ENCODE results near the gene WSCD2. TPM values are rescaled to one million over a fixed set of nuclear protein-coding genes. Genes with fewer than 3 reads are reported as not detected.

WSCD2 gene
- total RNA-seq, 2 experiments from 2014 or later, result not detected

GRCh38 chr12:108236366-108236765 is 107.3 kb downstream of the WSCD2 start:
- POLR2A ChIA-PET, result no interaction called here
- H3K4me1 Mint-ChIP-seq, result no peaks in the 10 kb centered on the region
- H3K27me3 Mint-ChIP-seq, result peaks cover 11% of the 10 kb centered on the region
- DNase-seq (no peak), ATAC-seq (ENCODE audit: low read depth) (no peak)
- H3K4me3 Mint-ChIP-seq, result no peak overlapping the region
- no peaks in the 10 kb centered on the region for H3K9me3 Mint-ChIP-seq
- H3K36me3 Mint-ChIP-seq, result no peaks in the 10 kb centered on the region
- no peak overlapping the region for H3K27ac Mint-ChIP-seq

GRCh38 chr12:108237272-108237671 is 108.2 kb downstream of the WSCD2 start:
- H3K9me3 Mint-ChIP-seq, result no peaks in the 10 kb centered on the region
- H3K27me3 Mint-ChIP-seq, result peaks cover 8% of the 10 kb centered on the region
- POLR2A ChIA-PET, result no interaction called here
- no peaks in the 10 kb centered on the region for H3K4me1 Mint-ChIP-seq
- H3K36me3 Mint-ChIP-seq, result no peaks in the 10 kb centered on the region
- no peak for DNase-seq
- no peak for ATAC-seq (ENCODE audit: low read depth)
- H3K4me3 Mint-ChIP-seq, result no peak overlapping the region
- no peak overlapping the region for H3K27ac Mint-ChIP-seq

- POLR2A ChIA-PET, result no interaction called here
- Mint-ChIP-seq H3K9me3 (no peaks in the 10 kb centered on the region), H3K27ac (no peak overlapping the region), H3K36me3 (no peaks in the 10 kb centered on the region), H3K27me3 (peaks cover 8% of the 10 kb centered on the region), H3K4me1 (no peaks in the 10 kb centered on the region), H3K4me3 (no peak overlapping the region)
- ATAC-seq (ENCODE audit: low read depth) (no peak), DNase-seq (no peak)
Measured at GRCh38 chr12:108238474-108238873, 109.4 kb downstream of the WSCD2 start.

- Mint-ChIP-seq H3K4me3 (no peak overlapping the region), H3K4me1 (no peaks in the 10 kb centered on the region), H3K9me3 (no peaks in the 10 kb centered on the region), H3K36me3 (no peaks in the 10 kb centered on the region), H3K27me3 (peaks cover 8% of the 10 kb centered on the region), H3K27ac (no peak overlapping the region)
- DNase-seq, result no peak
- POLR2A ChIA-PET, result no interaction called here
- ATAC-seq (ENCODE audit: low read depth), result no peak
Measured at GRCh38 chr12:108239378-108239777, 110.3 kb downstream of the WSCD2 start.

GRCh38 chr12:108240027-108240785 is 111.1 kb downstream of the WSCD2 start:
- Mint-ChIP-seq H3K27ac (no peak overlapping the region), H3K4me1 (no peaks in the 10 kb centered on the region), H3K36me3 (no peaks in the 10 kb centered on the region), H3K27me3 (peaks cover 5% of the 10 kb centered on the region), H3K9me3 (no peaks in the 10 kb centered on the region), H3K4me3 (no peak overlapping the region)
- ATAC-seq (ENCODE audit: low read depth), result no peak
- POLR2A ChIA-PET, result no interaction called here
- DNase-seq, result no peak

- Mint-ChIP-seq H3K4me3 (no peak overlapping the region), H3K27me3 (peaks cover 4% of the 10 kb centered on the region), H3K27ac (no peak overlapping the region), H3K4me1 (no peaks in the 10 kb centered on the region), H3K9me3 (no peaks in the 10 kb centered on the region), H3K36me3 (no peaks in the 10 kb centered on the region)
- POLR2A ChIA-PET, result no interaction called here
- no peak for ATAC-seq (ENCODE audit: low read depth)
- DNase-seq, result no peak
Measured at GRCh38 chr12:108240928-108241327, 111.8 kb downstream of the WSCD2 start.

GRCh38 chr12:108241986-108242703 is 113.1 kb downstream of the WSCD2 start:
- Mint-ChIP-seq H3K27me3 (no peaks in the 10 kb centered on the region), H3K4me1 (no peaks in the 10 kb centered on the region), H3K36me3 (no peaks in the 10 kb centered on the region), H3K9me3 (no peaks in the 10 kb centered on the region), H3K27ac (no peak overlapping the region), H3K4me3 (no peak overlapping the region)
- POLR2A ChIA-PET, result no interaction called here
- ATAC-seq (ENCODE audit: low read depth) (no peak), DNase-seq (no peak)

GRCh38 chr12:108247130-108247529 is 118.0 kb downstream of the WSCD2 start:
- no peak overlapping the region for H3K27ac Mint-ChIP-seq
- H3K4me3 Mint-ChIP-seq, result no peak overlapping the region
- no peaks in the 10 kb centered on the region for H3K4me1 Mint-ChIP-seq
- no peaks in the 10 kb centered on the region for H3K36me3 Mint-ChIP-seq
- H3K27me3 Mint-ChIP-seq, result no peaks in the 10 kb centered on the region
- H3K9me3 Mint-ChIP-seq, result no peaks in the 10 kb centered on the region
- POLR2A ChIA-PET, result no interaction called here
- ATAC-seq (ENCODE audit: low read depth) (no peak), DNase-seq (no peak)

GRCh38 chr12:108248011-108248410 is 118.9 kb downstream of the WSCD2 start:
- no peaks in the 10 kb centered on the region for H3K4me1 Mint-ChIP-seq
- H3K9me3 Mint-ChIP-seq, result no peaks in the 10 kb centered on the region
- H3K36me3 Mint-ChIP-seq, result no peaks in the 10 kb centered on the region
- no peaks in the 10 kb centered on the region for H3K27me3 Mint-ChIP-seq
- no peak for ATAC-seq (ENCODE audit: low read depth)
- POLR2A ChIA-PET, result no interaction called here
- H3K4me3 Mint-ChIP-seq, result no peak overlapping the region
- DNase-seq, result no peak
- H3K27ac Mint-ChIP-seq, result no peak overlapping the region

- H3K27me3 Mint-ChIP-seq, result no peaks in the 10 kb centered on the region
- H3K4me1 Mint-ChIP-seq, result peaks cover 2% of the 10 kb centered on the region
- POLR2A ChIA-PET, result no interaction called here
- H3K27ac Mint-ChIP-seq, result no peak overlapping the region
- H3K4me3 Mint-ChIP-seq, result no peak overlapping the region
- H3K9me3 Mint-ChIP-seq, result no peaks in the 10 kb centered on the region
- no peaks in the 10 kb centered on the region for H3K36me3 Mint-ChIP-seq
- DNase-seq (no peak), ATAC-seq (ENCODE audit: low read depth) (no peak)
Measured at GRCh38 chr12:108252523-108252922, 123.4 kb downstream of the WSCD2 start.

- POLR2A ChIA-PET, result no interaction called here
- ATAC-seq (ENCODE audit: low read depth), result no peak
- H3K4me1 Mint-ChIP-seq, result peaks cover 2% of the 10 kb centered on the region
- H3K36me3 Mint-ChIP-seq, result no peaks in the 10 kb centered on the region
- H3K27ac Mint-ChIP-seq, result no peak overlapping the region
- no peaks in the 10 kb centered on the region for H3K9me3 Mint-ChIP-seq
- no peak for DNase-seq
- H3K27me3 Mint-ChIP-seq, result no peaks in the 10 kb centered on the region
- H3K4me3 Mint-ChIP-seq, result no peak overlapping the region
Measured at GRCh38 chr12:108253540-108253939, 124.5 kb downstream of the WSCD2 start.

- no peaks in the 10 kb centered on the region for H3K36me3 Mint-ChIP-seq
- no peak for DNase-seq
- ATAC-seq (ENCODE audit: low read depth), result no peak
- H3K27me3 Mint-ChIP-seq, result no peaks in the 10 kb centered on the region
- peaks cover 2% of the 10 kb centered on the region for H3K4me1 Mint-ChIP-seq
- H3K27ac Mint-ChIP-seq, result no peak overlapping the region
- no peak overlapping the region for H3K4me3 Mint-ChIP-seq
- POLR2A ChIA-PET, result no interaction called here
- H3K9me3 Mint-ChIP-seq, result no peaks in the 10 kb centered on the region
Measured at GRCh38 chr12:108254030-108254429, 124.9 kb downstream of the WSCD2 start.

- no peaks in the 10 kb centered on the region for H3K36me3 Mint-ChIP-seq
- no peaks in the 10 kb centered on the region for H3K9me3 Mint-ChIP-seq
- POLR2A ChIA-PET, result no interaction called here
- no peak overlapping the region for H3K27ac Mint-ChIP-seq
- no peaks in the 10 kb centered on the region for H3K27me3 Mint-ChIP-seq
- H3K4me3 Mint-ChIP-seq, result no peak overlapping the region
- ATAC-seq (ENCODE audit: low read depth) (no peak), DNase-seq (no peak)
- peaks cover 2% of the 10 kb centered on the region for H3K4me1 Mint-ChIP-seq
Measured at GRCh38 chr12:108254517-108255251, 125.6 kb downstream of the WSCD2 start.

- H3K36me3 Mint-ChIP-seq, result no peaks in the 10 kb centered on the region
- ATAC-seq (ENCODE audit: low read depth), result no peak
- H3K27ac Mint-ChIP-seq, result no peak overlapping the region
- H3K4me1 Mint-ChIP-seq, result peaks cover 2% of the 10 kb centered on the region
- no peak overlapping the region for H3K4me3 Mint-ChIP-seq
- peaks cover 1% of the 10 kb centered on the region for H3K27me3 Mint-ChIP-seq
- DNase-seq, result no peak
- POLR2A ChIA-PET, result no interaction called here
- H3K9me3 Mint-ChIP-seq, result no peaks in the 10 kb centered on the region
Measured at GRCh38 chr12:108255252-108255602, 126.1 kb downstream of the WSCD2 start.
